Right atrium auricular region (tissue), 2 donors: ENCODE measurements around the gene PBX4. TPM values are rescaled to one million over a fixed set of nuclear protein-coding genes. Genes with fewer than 3 reads are reported as not detected.
"Not testable (repeated sequence)": the region's sequence is repeated elsewhere in the genome, so short reads cannot be mapped to it uniquely, and the experiment has no call there.

Experiments
- DNase-seq: peaks from one replicate; pipeline ENCODE4 v3.0.0-alpha.2; 2019; ENCODE audit warnings: low spot score
- H3K27ac ChIP-seq, 2 donors: fragments of 200-600 bp; sonication (generic); 1 replicate in 1 of 2; 2 replicates in 1 of 2; pipeline ENCODE4 v1.5.1; 2016 to 2019
- H3K27me3 ChIP-seq, 2 donors: fragments of 200-600 bp; sonication (generic); one replicate each; pipeline versions ENCODE4 v1.5.1 to v1.6.0; 2017 to 2019
- H3K36me3 ChIP-seq: fragments of 200-600 bp; sonication (generic); one replicate; pipeline ENCODE4 v1.5.1; 2016
- H3K4me1 ChIP-seq, 2 donors: fragments of 200-600 bp; sonication (generic); one replicate each; pipeline versions ENCODE4 v1.5.1 to v1.6.0; 2017 to 2019
- H3K4me3 ChIP-seq, 2 donors: fragments of 200-600 bp; sonication (generic); 1 replicate in 1 of 2; 2 replicates in 1 of 2; pipeline ENCODE4 v1.5.1; 2017 to 2019; ENCODE audit warnings: mild to moderate bottlenecking in 1 of 2, moderate library complexity in 1 of 2
- H3K9me3 ChIP-seq, 2 donors: fragments of 200-600 bp; sonication (generic); one replicate each; pipeline ENCODE4 v1.5.1; 2019
- total RNA-seq, 2 donors: library from RNA; depleted of rRNA; stranded (reverse); fragments of >200 nt; gene quantifications; one replicate each; pipeline ENCODE4 v1.1.0, GENCODE V29; 2016
- TF ChIP-seq, protein P1 (sequence below), 2 donors: fragments of 200-600 bp; sonication (generic); IDR thresholded peaks; one replicate each; pipeline ENCODE4 v1.5.1; 2019; ENCODE audit warnings: antibody characterized with exemption in 2 of 2

Gene PBX4
- total RNA-seq, 2 donors from 2014 or later = not detected

DNA sequence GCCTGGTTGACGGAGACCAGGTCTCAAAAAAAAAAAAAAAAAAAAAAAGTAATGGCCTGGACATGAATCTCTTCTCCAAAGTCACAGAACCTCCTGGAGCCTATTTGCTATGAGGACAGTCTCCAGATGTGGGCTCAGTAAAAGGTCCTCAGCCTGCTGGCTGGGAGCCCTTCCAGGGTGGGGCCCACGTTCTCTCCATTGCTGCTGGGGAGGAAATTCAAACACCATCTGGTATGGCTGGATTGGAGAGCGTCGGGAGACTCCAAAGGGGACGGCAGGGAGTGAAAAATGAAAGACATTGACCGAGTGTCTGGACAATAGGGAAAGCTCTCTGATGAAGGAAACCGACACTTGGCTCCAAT is 1.3 kb upstream of the PBX4 start:
- peaks cover 0 to 9% of the 10 kb centered on the region in 2 donors for H3K4me1 ChIP-seq
- H3K36me3 ChIP-seq = no peaks in the 10 kb centered on the region
- no peak overlapping the region for H3K27ac ChIP-seq
- H3K27me3 ChIP-seq = no peaks in the 10 kb centered on the region
- TF ChIP-seq, protein P1, sequence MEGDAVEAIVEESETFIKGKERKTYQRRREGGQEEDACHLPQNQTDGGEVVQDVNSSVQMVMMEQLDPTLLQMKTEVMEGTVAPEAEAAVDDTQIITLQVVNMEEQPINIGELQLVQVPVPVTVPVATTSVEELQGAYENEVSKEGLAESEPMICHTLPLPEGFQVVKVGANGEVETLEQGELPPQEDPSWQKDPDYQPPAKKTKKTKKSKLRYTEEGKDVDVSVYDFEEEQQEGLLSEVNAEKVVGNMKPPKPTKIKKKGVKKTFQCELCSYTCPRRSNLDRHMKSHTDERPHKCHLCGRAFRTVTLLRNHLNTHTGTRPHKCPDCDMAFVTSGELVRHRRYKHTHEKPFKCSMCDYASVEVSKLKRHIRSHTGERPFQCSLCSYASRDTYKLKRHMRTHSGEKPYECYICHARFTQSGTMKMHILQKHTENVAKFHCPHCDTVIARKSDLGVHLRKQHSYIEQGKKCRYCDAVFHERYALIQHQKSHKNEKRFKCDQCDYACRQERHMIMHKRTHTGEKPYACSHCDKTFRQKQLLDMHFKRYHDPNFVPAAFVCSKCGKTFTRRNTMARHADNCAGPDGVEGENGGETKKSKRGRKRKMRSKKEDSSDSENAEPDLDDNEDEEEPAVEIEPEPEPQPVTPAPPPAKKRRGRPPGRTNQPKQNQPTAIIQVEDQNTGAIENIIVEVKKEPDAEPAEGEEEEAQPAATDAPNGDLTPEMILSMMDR (IDR thresholded peaks at IDR 0.05) = no peak
- DNase-seq = no peak
- H3K9me3 ChIP-seq = no peaks in the 10 kb centered on the region
- no peak overlapping the region for H3K4me3 ChIP-seq

GRCh38 chr19:19619181-19619848 is 828 bp upstream of the PBX4 start:
- no peak for DNase-seq
- Histone ChIP-seq H3K36me3 (no peaks in the 10 kb centered on the region), H3K27me3 (no peaks in the 10 kb centered on the region), H3K4me3 (no peak overlapping the region), H3K4me1 (peaks cover 0 to 9% of the 10 kb centered on the region in 2 donors), H3K27ac (no peak overlapping the region), H3K9me3 (no peaks in the 10 kb centered on the region)
- TF ChIP-seq, protein P1 (IDR thresholded peaks at IDR 0.05) = no peak

DNA sequence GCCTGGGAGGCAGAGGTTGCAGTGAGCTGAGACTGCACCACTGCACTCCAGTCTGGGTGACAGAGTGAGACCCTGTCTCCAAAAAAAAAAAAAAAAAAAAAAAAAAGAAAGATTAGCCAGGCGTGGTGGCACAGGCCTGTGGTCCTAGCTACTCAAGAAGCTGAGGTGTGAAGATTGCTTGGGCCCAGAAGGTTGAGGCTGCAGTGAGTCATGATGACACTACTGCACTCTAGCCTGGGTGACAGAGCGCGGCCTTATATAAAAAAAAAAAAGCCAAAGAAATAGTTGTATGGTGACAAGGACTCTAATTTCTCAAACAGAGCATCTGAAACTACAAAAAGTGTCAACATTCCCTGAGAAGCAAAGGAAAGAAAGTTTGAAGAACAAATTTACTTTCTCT is 3.4 kb downstream of the PBX4 start:
- H3K36me3 ChIP-seq = no peaks in the 10 kb centered on the region
- H3K27ac ChIP-seq = no peak overlapping the region
- H3K4me1 ChIP-seq = peaks cover 0 to 9% of the 10 kb centered on the region in 2 donors
- H3K4me3 ChIP-seq = no peak overlapping the region
- DNase-seq = no peak
- H3K9me3 ChIP-seq = no peaks in the 10 kb centered on the region
- TF ChIP-seq, protein P1 (IDR thresholded peaks at IDR 0.05) = no peak
- H3K27me3 ChIP-seq = no peaks in the 10 kb centered on the region

DNA sequence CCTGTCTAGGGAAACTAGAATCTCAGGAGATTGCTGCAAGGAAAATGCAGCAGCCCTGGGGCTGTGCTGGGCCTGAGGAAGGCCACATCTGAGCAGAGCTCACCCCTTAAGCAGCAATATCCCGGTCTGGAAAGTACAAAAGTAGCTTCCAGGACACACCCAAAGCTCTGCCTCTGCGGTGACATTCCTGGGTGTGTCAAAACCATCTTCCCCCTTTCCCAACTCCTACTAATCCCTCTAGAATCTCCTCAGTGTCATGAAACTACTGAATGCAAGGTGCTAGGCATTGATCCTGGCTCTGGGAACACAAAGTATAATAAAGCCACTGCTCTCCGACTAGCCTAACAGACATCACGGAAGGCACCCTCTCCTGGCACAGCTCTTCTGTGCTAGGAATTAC is 5.0 kb downstream of the PBX4 start:
- H3K4me3 ChIP-seq = no peak overlapping the region
- TF ChIP-seq, protein P1 (IDR thresholded peaks at IDR 0.05) = no peak
- H3K36me3 ChIP-seq = no peaks in the 10 kb centered on the region
- no peaks in the 10 kb centered on the region for H3K9me3 ChIP-seq
- peaks cover 0 to 5% of the 10 kb centered on the region in 2 donors for H3K4me1 ChIP-seq
- no peak overlapping the region for H3K27ac ChIP-seq
- DNase-seq = no peak
- no peaks in the 10 kb centered on the region for H3K27me3 ChIP-seq

DNA sequence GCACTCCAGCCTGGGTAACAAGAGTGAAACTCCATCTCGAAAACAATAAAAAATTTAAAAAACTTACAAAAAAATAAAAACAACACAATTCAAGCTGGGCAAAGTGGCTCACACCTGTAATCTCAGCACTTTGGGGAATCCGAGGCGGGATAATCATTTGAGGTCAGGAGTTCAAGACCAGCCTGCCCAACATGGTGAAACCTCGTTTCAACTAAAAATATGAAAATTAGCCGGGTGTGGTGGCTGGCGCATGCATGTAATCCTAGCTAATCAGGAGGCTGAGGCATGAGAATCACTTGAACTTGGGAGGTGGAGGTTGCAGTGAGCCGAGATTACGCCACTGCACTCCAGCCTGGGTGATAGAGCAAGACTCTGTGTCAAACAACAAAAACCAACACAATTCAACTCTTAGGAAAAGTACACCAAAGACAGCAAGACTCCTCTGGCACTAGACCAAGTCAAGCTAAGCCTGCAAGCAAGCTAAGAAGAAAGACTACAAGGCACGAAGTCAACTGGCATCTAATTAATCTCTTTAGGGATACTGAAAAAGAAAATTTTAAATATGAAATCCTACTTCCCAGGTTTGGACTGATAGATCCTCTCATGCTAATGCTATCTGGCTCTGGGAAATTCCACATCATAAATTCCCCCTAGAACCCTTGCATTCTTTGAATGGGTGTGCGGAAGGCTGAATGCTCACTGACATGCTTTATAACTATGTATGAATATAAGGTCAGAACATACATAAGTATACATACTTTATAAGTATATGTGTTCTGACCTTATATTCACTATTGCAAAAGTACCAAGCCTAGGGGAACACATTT is 7.9 kb downstream of the PBX4 start:
- H3K9me3 ChIP-seq = no peaks in the 10 kb centered on the region
- no peaks in the 10 kb centered on the region for H3K27me3 ChIP-seq
- TF ChIP-seq, protein P1 (IDR thresholded peaks at IDR 0.05) = no peak
- DNase-seq = no peak
- no peaks in the 10 kb centered on the region for H3K4me1 ChIP-seq
- H3K4me3 ChIP-seq = no peak overlapping the region
- H3K27ac ChIP-seq = no peak overlapping the region
- no peaks in the 10 kb centered on the region for H3K36me3 ChIP-seq

DNA sequence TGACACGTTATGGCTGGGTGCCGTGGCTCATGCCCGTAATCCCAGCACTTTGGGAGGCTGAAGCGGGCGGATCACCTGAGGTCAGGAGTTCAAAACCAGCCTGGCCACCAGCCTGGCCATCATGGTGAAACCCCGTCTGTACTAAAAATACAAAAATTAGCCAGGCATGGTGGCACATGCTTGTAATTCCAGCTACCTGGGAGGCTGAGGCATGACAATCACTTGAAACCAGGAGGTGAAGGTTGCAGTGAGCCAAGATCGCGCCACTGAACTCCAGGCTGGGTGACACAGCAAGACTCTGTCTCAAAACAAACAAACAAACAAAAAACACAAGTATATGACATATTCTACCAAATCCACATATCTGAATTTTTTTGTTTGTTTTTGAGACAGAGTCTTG is 11.8 kb downstream of the PBX4 start:
- H3K36me3 ChIP-seq, H3K9me3 ChIP-seq, H3K27me3 ChIP-seq: not testable (repeated sequence)

More for the DNA sequence above, 11.8 kb downstream of the PBX4 start:
- H3K4me1 ChIP-seq, H3K27ac ChIP-seq, DNase-seq, H3K4me3 ChIP-seq: not testable (repeated sequence)
